Astrocyte (in vitro differentiated cells and primary cell): ENCODE measurements around the gene CSTF1. TPM values are rescaled to one million over a fixed set of nuclear protein-coding genes. Genes with fewer than 3 reads are reported as not detected.

ENCODE experiments used
- DNase-seq: peaks from one replicate; pipeline ENCODE4 v3.0.0-alpha.2; 2010; ENCODE audit warnings: low read depth
- FAIRE-seq: peaks from 2 replicates; lab custom pipeline; 2011; peaks lifted over from hg19 to GRCh38; lab: Jason Lieb, UNC
- H2AFZ ChIP-seq: 2 replicates; pipeline ENCODE4 v1.6.0; 2012; ENCODE audit warnings: low read depth, low read length, inconsistent platforms
- H3K27ac ChIP-seq: 2 replicates; pipeline ENCODE4 v1.5.1; 2011; ENCODE audit warnings: low read depth, low read length, inconsistent platforms
- H3K27me3 ChIP-seq: 2 replicates; pipeline ENCODE4 v1.6.0; 2011; ENCODE audit warnings: low read length, inconsistent platforms; ENCODE audit not compliant: insufficient read depth
- H3K36me3 ChIP-seq: 2 replicates; pipeline ENCODE4 v1.5.1; 2011; ENCODE audit warnings: low read length, inconsistent platforms; ENCODE audit not compliant: insufficient read depth
- H3K4me1 ChIP-seq: 2 replicates; pipeline ENCODE4 v1.5.1; 2011; ENCODE audit warnings: low read length, inconsistent platforms; ENCODE audit not compliant: insufficient read depth
- H3K4me2 ChIP-seq: 2 replicates; pipeline ENCODE4 v1.6.0; 2012; ENCODE audit warnings: low read length, inconsistent platforms
- H3K4me3 ChIP-seq: 2 replicates; pipeline ENCODE4 v1.5.1; 2011; ENCODE audit warnings: low read depth, mild to moderate bottlenecking, low read length, inconsistent platforms; ENCODE audit not compliant: insufficient read depth
- H3K79me2 ChIP-seq: 2 replicates; pipeline ENCODE4 v1.6.0; 2012; ENCODE audit warnings: mild to moderate bottlenecking, low read length, inconsistent platforms; ENCODE audit not compliant: insufficient read depth
- H3K9ac ChIP-seq: 2 replicates; pipeline ENCODE4 v1.6.0; 2012; ENCODE audit warnings: mild to moderate bottlenecking, low read length, inconsistent platforms
- H3K9me3 ChIP-seq: 2 replicates; pipeline ENCODE4 v1.5.1; 2012; ENCODE audit warnings: low read depth, mild to moderate bottlenecking, low read length, inconsistent platforms; ENCODE audit not compliant: insufficient read depth
- H4K20me1 ChIP-seq: 2 replicates; pipeline ENCODE4 v1.6.0; 2012; ENCODE audit warnings: low read length, inconsistent platforms; ENCODE audit not compliant: insufficient read depth
- H3K27ac Mint-ChIP-seq: one replicate; pipeline ENCODE4 v1.8.0; 2021; ENCODE audit warnings: mild to moderate bottlenecking, mixed read lengths; ENCODE audit not compliant: unreplicated experiment
- H3K27me3 Mint-ChIP-seq: one replicate; pipeline ENCODE4 v1.8.0; 2021; ENCODE audit warnings: low read depth, mixed read lengths; ENCODE audit not compliant: unreplicated experiment
- H3K36me3 Mint-ChIP-seq: one replicate; pipeline ENCODE4 v1.8.0; 2021; ENCODE audit warnings: low read depth, mixed read lengths; ENCODE audit not compliant: unreplicated experiment
- H3K4me1 Mint-ChIP-seq: one replicate; pipeline ENCODE4 v1.8.0; 2021; ENCODE audit warnings: low read depth, mixed read lengths; ENCODE audit not compliant: unreplicated experiment
- H3K4me3 Mint-ChIP-seq: one replicate; pipeline ENCODE4 v1.8.0; 2021; ENCODE audit warnings: mild to moderate bottlenecking, moderate library complexity, mixed read lengths; ENCODE audit not compliant: unreplicated experiment
- H3K9me3 Mint-ChIP-seq: one replicate; pipeline ENCODE4 v1.8.0; 2021; ENCODE audit warnings: mild to moderate bottlenecking, mixed read lengths; ENCODE audit not compliant: unreplicated experiment
- EZH2 ChIP-seq: IDR thresholded peaks from 2 replicates; pipeline ENCODE4 v1.6.1; 2012; ENCODE audit warnings: mild to moderate bottlenecking, low read length, inconsistent platforms; ENCODE audit not compliant: insufficient read depth
- total RNA-seq: library from RNA; stranded (reverse); gene quantifications from 2 replicates; pipeline ENCODE4 v1.2.1, GENCODE V29; 2021
- TF ChIP-seq, protein P1 (sequence below): IDR thresholded peaks from 2 replicates; pipeline ENCODE4 v1.5.1; 2011; ENCODE audit warnings: low read depth, mild to moderate bottlenecking, inconsistent platforms, low read length, moderate library complexity; ENCODE audit not compliant: insufficient read depth

CSTF1 gene
- total RNA-seq, 1 donor from 2014 or later = 30.3 TPM

DNA sequence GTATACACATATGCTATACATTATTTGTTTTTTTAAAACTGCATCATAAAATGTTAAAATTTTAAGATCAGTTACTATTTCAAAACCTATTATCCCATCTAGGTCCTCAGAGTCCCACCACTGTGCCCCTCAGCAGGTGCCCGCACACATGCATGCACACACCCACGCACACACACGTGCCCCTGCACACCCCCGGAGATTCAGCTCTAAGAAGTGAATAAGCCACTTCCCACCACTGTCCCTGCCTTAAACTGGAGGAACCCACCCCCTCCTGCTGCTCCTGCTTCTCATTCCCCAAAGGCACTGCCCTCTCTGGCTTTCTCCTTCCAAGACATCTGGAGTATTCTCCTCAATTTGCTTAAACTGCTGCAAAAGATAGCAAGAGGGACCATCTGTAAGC is 39.1 kb upstream of the CSTF1 start:
- Histone ChIP-seq H3K4me3 (no peak overlapping the region), H3K79me2 (no peaks in the 10 kb centered on the region), H3K27me3 (peaks cover 4% of the 10 kb centered on the region), H4K20me1 (no peaks in the 10 kb centered on the region), H3K9ac (no peak overlapping the region), H3K27ac (no peak overlapping the region), H3K36me3 (no peaks in the 10 kb centered on the region), H3K9me3 (no peaks in the 10 kb centered on the region), H3K4me2 (no peak overlapping the region), H2AFZ (no peak overlapping the region), H3K4me1 (peaks cover 2% of the 10 kb centered on the region)
- DNase-seq = no peak
- Mint-ChIP-seq H3K4me3 (no peak overlapping the region), H3K36me3 (no peaks in the 10 kb centered on the region), H3K27ac (no peak overlapping the region), H3K4me1 (no peaks in the 10 kb centered on the region), H3K9me3 (no peaks in the 10 kb centered on the region), H3K27me3 (peaks cover 18% of the 10 kb centered on the region)
- no peak for FAIRE-seq
- no peak for TF ChIP-seq EZH2

- Mint-ChIP-seq H3K36me3 (peaks cover 4% of the 10 kb centered on the region), H3K9me3 (no peaks in the 10 kb centered on the region), H3K27me3 (peaks cover 5% of the 10 kb centered on the region), H3K27ac (no peak overlapping the region), H3K4me1 (peaks cover 17% of the 10 kb centered on the region), H3K4me3 (peak overlapping the region; percentile 88)
- Histone ChIP-seq H3K27ac (no peak overlapping the region), H3K4me3 (peak overlapping the region; percentile 47), H3K9me3 (no peaks in the 10 kb centered on the region), H4K20me1 (no peaks in the 10 kb centered on the region), H3K79me2 (peaks cover 33% of the 10 kb centered on the region), H3K4me1 (peaks cover 15% of the 10 kb centered on the region), H3K27me3 (peaks cover 4% of the 10 kb centered on the region), H3K36me3 (no peaks in the 10 kb centered on the region), H3K9ac (no peak overlapping the region), H2AFZ (no peak overlapping the region), H3K4me2 (peak overlapping the region; percentile 99)
- FAIRE-seq = no peak
- TF ChIP-seq, protein P1, sequence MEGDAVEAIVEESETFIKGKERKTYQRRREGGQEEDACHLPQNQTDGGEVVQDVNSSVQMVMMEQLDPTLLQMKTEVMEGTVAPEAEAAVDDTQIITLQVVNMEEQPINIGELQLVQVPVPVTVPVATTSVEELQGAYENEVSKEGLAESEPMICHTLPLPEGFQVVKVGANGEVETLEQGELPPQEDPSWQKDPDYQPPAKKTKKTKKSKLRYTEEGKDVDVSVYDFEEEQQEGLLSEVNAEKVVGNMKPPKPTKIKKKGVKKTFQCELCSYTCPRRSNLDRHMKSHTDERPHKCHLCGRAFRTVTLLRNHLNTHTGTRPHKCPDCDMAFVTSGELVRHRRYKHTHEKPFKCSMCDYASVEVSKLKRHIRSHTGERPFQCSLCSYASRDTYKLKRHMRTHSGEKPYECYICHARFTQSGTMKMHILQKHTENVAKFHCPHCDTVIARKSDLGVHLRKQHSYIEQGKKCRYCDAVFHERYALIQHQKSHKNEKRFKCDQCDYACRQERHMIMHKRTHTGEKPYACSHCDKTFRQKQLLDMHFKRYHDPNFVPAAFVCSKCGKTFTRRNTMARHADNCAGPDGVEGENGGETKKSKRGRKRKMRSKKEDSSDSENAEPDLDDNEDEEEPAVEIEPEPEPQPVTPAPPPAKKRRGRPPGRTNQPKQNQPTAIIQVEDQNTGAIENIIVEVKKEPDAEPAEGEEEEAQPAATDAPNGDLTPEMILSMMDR = no peak
- TF ChIP-seq EZH2 = no peak
- no peak for DNase-seq
Observed at GRCh38 chr20:56358070-56358469, 34.4 kb upstream of the CSTF1 start.

GRCh38 chr20:56358600-56359211 is 33.7 kb upstream of the CSTF1 start, which contains the start of gene FAM210B:
FAM210B (plus strand) TSS chr20:56358974; CDS start chr20:56359006, 32 bp downstream.
- Mint-ChIP-seq H3K27me3 (no peaks in the 10 kb centered on the region), H3K4me3 (peak within 1 kb of the TSS; percentile 94), H3K27ac (peak within 1 kb of the TSS; percentile 69), H3K36me3 (peaks cover 5% of the 10 kb centered on the region), H3K9me3 (no peaks in the 10 kb centered on the region), H3K4me1 (peaks cover 21% of the 10 kb centered on the region)
- Histone ChIP-seq H3K36me3 (no peaks in the 10 kb centered on the region), H4K20me1 (peaks cover 5% of the 10 kb centered on the region), H3K9ac (peak within 1 kb of the TSS; percentile 90), H3K27ac (peak within 1 kb of the TSS; percentile 61), H3K27me3 (peaks cover 4% of the 10 kb centered on the region), H3K4me3 (peak within 1 kb of the TSS; percentile 98), H2AFZ (peak within 1 kb of the TSS; percentile 85), H3K4me2 (peak within 1 kb of the TSS; percentile 99), H3K9me3 (no peaks in the 10 kb centered on the region), H3K79me2 (peaks cover 39% of the 10 kb centered on the region), H3K4me1 (peaks cover 15% of the 10 kb centered on the region)
- FAIRE-seq = no peak
- TF ChIP-seq, protein P1 = no peak
- TF ChIP-seq EZH2 = no peak
- peak; percentile 74 for DNase-seq
